Measurements from ENCODE around the gene PCNT.

- TF ChIP-seq FOXK2 (IDR thresholded peaks at IDR 0.05) (no peak), PKNOX1 (IDR thresholded peaks at IDR 0.05) (no peak), SP1 (IDR thresholded peaks at IDR 0.05) (no peak), CTBP1 (IDR thresholded peaks at IDR 0.05; ENCODE audit: borderline replicate concordance) (no peak), SUZ12 (IDR thresholded peaks at IDR 0.05) (no peak), FOXA1 (IDR thresholded peaks at IDR 0.05) (no peak)
Observed at GRCh38 chr21:46471514-46471913, 147.6 kb downstream of the PCNT start.
